HUDEP-2 (cell line): ENCODE data around the gene CAVIN1.
"Not testable (repeated sequence)": the region's sequence is repeated elsewhere in the genome, so short reads cannot be mapped to it uniquely, and the experiment has no call there.

Source experiments
- DNase-seq, 76 experiments: peaks; one replicate each; lab custom pipeline; 2025; ENCODE audit not compliant: unreplicated experiment in 76 of 76; lab: John Stamatoyannopoulos, UW

The CAVIN1 gene

GRCh38 chr17:42436391-42436790 is 13.3 kb upstream of the CAVIN1 start:
- no peak for DNase-seq

- DNase-seq, result no peak
These were observed 8.7 kb upstream of the CAVIN1 start for GRCh38 chr17:42431758-42432161.

GRCh38 chr17:42429726-42430447 is 6.8 kb upstream of the CAVIN1 start:
- peak in 7 of 76 experiments; percentile 7 to 50 (median 14) for DNase-seq

GRCh38 chr17:42428141-42428944 is 5.3 kb upstream of the CAVIN1 start:
- peak in 40 of 76 experiments; percentile 4 to 53 (median 30) for DNase-seq

- no peak for DNase-seq
These were observed 2.0 kb upstream of the CAVIN1 start for GRCh38 chr17:42424991-42425610.

GRCh38 chr17:42423766-42424165 is 710 bp upstream of the CAVIN1 start:
- no peak for DNase-seq

- DNase-seq, result peak in 12 of 76 experiments; percentile 11 to 53 (median 24)
These were observed 571 bp downstream of the CAVIN1 start for GRCh38 chr17:42422412-42422957.

- peak in 20 of 76 experiments; percentile 10 to 69 (median 36) for DNase-seq
These were observed 1.3 kb downstream of the CAVIN1 start for GRCh38 chr17:42421507-42422338.

GRCh38 chr17:42421136-42421506 is 1.9 kb downstream of the CAVIN1 start:
- no peak for DNase-seq

GRCh38 chr17:42417981-42418380 is 5.1 kb downstream of the CAVIN1 start:
- DNase-seq, result not testable (repeated sequence)

- peak in 1 of 76 experiments; percentile 7 for DNase-seq
These were observed 8.2 kb downstream of the CAVIN1 start for GRCh38 chr17:42414704-42415409.

- DNase-seq, result peak in 1 of 76 experiments; percentile 4
These were observed 9.5 kb downstream of the CAVIN1 start for GRCh38 chr17:42413464-42414040.

GRCh38 chr17:42411905-42412679 is 11.0 kb downstream of the CAVIN1 start:
- DNase-seq, result peak in 4 of 76 experiments; percentile 5 to 30 (median 22)

GRCh38 chr17:42411361-42411760 is 11.7 kb downstream of the CAVIN1 start:
- DNase-seq, result no peak

GRCh38 chr17:42410319-42410685 is 12.8 kb downstream of the CAVIN1 start:
- DNase-seq, result no peak

GRCh38 chr17:42409523-42410318 is 13.3 kb downstream of the CAVIN1 start:
- no peak for DNase-seq

- peak in 1 of 76 experiments; percentile 5 for DNase-seq
These were observed 15.0 kb downstream of the CAVIN1 start for GRCh38 chr17:42408061-42408460.
